Keratinocyte (primary cell): ENCODE measurements around the gene SLC2A11. TPM values are rescaled to one million over a fixed set of nuclear protein-coding genes. Genes with fewer than 3 reads are reported as not detected.
A peak's percentile ranks its signal among the peaks of the same experiment; 100 is the strongest.

ENCODE experiments used
- DNase-seq: peaks from one replicate; pipeline ENCODE4 v3.0.0-alpha.2; 2011; ENCODE audit warnings: low read depth, missing footprints, low spot score
- FAIRE-seq: peaks from 2 replicates; lab custom pipeline; 2011; peaks lifted over from hg19 to GRCh38; lab: Jason Lieb, UNC
- H2AFZ ChIP-seq: 2 replicates; pipeline ENCODE4 v1.6.0; 2012; ENCODE audit warnings: low read length, control low read depth, inconsistent platforms; ENCODE audit not compliant: control insufficient read depth
- H3K27ac ChIP-seq: 2 replicates; pipeline ENCODE4 v1.5.1; 2011; ENCODE audit warnings: low read length; ENCODE audit not compliant: control insufficient read depth, insufficient read depth
- H3K27me3 ChIP-seq: 3 replicates; pipeline ENCODE4 v1.6.0; 2011; ENCODE audit warnings: low read length; ENCODE audit not compliant: control insufficient read depth, insufficient read depth; ENCODE audit errors: extremely low read depth
- H3K36me3 ChIP-seq, 2 experiments: 2 replicates in 1 of 2; 3 replicates in 1 of 2; pipeline ENCODE4 v1.5.1; 2011; ENCODE audit warnings: low read length in 2 of 2, mild to moderate bottlenecking in 1 of 2; ENCODE audit not compliant: control insufficient read depth in 2 of 2, insufficient read depth in 2 of 2; ENCODE audit errors: extremely low read depth in 1 of 2
- H3K4me1 ChIP-seq: 3 replicates; pipeline ENCODE4 v1.5.1; 2011; ENCODE audit warnings: low read length; ENCODE audit not compliant: control insufficient read depth, insufficient read depth; ENCODE audit errors: extremely low read depth
- H3K4me2 ChIP-seq: 3 replicates; pipeline ENCODE4 v1.6.0; 2011; ENCODE audit warnings: low read depth, low read length; ENCODE audit not compliant: control insufficient read depth, insufficient read depth; ENCODE audit errors: extremely low read depth
- H3K4me3 ChIP-seq, 3 experiments: fragments of 200-600 bp in 1 of 3; sonication (generic) in 1 of 3; 2 replicates in 2 of 3; 3 replicates in 1 of 3; pipeline ENCODE4 v1.5.1; 2011 to 2016; ENCODE audit warnings: low read length in 3 of 3, mild to moderate bottlenecking in 3 of 3, control low read depth in 2 of 3, inconsistent platforms in 1 of 3, low read depth in 1 of 3, mixed read lengths in 1 of 3, mixed run types in 1 of 3, moderate library complexity in 1 of 3; ENCODE audit not compliant: control insufficient read depth in 2 of 3, insufficient read depth in 2 of 3; ENCODE audit errors: extremely low read depth in 1 of 3
- H3K79me2 ChIP-seq: 2 replicates; pipeline ENCODE4 v1.6.0; 2012; ENCODE audit warnings: low read length; ENCODE audit not compliant: control insufficient read depth, insufficient read depth
- H3K9ac ChIP-seq: 3 replicates; pipeline ENCODE4 v1.6.0; 2011; ENCODE audit warnings: low read length; ENCODE audit not compliant: control insufficient read depth, insufficient read depth; ENCODE audit errors: extremely low read depth
- H3K9me1 ChIP-seq: 3 replicates; pipeline ENCODE4 v1.6.0; 2011; ENCODE audit warnings: low read length; ENCODE audit not compliant: control insufficient read depth, insufficient read depth; ENCODE audit errors: extremely low read depth
- H3K9me3 ChIP-seq: 2 replicates; pipeline ENCODE4 v1.5.1; 2012; ENCODE audit warnings: low read depth, low read length; ENCODE audit not compliant: control insufficient read depth
- H4K20me1 ChIP-seq: 3 replicates; pipeline ENCODE4 v1.6.0; 2011; ENCODE audit warnings: low read length; ENCODE audit not compliant: control insufficient read depth, insufficient read depth; ENCODE audit errors: extremely low read depth
- CTCF ChIP-seq, 3 experiments: IDR thresholded peaks in 1 of 3; conservative IDR thresholded peaks in 1 of 3; optimal IDR thresholded peaks in 1 of 3; 2 replicates in 2 of 3; 3 replicates in 1 of 3; pipeline versions ENCODE3 to v1.5.1; 2011; ENCODE audit warnings: low read length in 3 of 3, mild to moderate bottlenecking in 3 of 3, moderate library complexity in 2 of 3, control low read depth in 1 of 3, inconsistent platforms in 1 of 3; ENCODE audit not compliant: insufficient read depth in 2 of 3; ENCODE audit errors: extremely low read depth in 1 of 3
- EZH2 ChIP-seq: IDR thresholded peaks from one replicate; pipeline ENCODE4 v1.6.1; 2012; ENCODE audit warnings: inconsistent platforms, mild to moderate bottlenecking, low read length, moderate library complexity
- dilution Hi-C: fragments of 300-500 bp; cut with MboI; formaldehyde crosslinking; loops from one replicate; pipeline ENCODE4 v1.7.0; 2020; ENCODE audit warnings: low sequenced_read_pairs; ENCODE audit not compliant: extremely low pct_ligation_motif_present
- polyA plus RNA-seq, 5 experiments: library from polyadenylated mRNA; depleted of rRNA in 3 of 5; stranded (reverse) in 3 of 5; stranded (forward) in 1 of 5; unstranded in 1 of 5; fragments of >200 nt; gene quantifications; 1 replicate in 1 of 5; 2 replicates in 3 of 5; 3 replicates in 1 of 5; pipeline versions ENCODE4 v1.2.1 to v1.2.3, GENCODE V29; 2011 to 2012; ENCODE audit warnings: missing spikeins in 2 of 5, low read depth in 1 of 5, low replicate concordance in 1 of 5

SLC2A11 gene
- polyA plus RNA-seq, 1 donor (not counting 4 experiments of a cell fraction or from before 2014, with no cell fraction given) = 6.0 TPM

DNA sequence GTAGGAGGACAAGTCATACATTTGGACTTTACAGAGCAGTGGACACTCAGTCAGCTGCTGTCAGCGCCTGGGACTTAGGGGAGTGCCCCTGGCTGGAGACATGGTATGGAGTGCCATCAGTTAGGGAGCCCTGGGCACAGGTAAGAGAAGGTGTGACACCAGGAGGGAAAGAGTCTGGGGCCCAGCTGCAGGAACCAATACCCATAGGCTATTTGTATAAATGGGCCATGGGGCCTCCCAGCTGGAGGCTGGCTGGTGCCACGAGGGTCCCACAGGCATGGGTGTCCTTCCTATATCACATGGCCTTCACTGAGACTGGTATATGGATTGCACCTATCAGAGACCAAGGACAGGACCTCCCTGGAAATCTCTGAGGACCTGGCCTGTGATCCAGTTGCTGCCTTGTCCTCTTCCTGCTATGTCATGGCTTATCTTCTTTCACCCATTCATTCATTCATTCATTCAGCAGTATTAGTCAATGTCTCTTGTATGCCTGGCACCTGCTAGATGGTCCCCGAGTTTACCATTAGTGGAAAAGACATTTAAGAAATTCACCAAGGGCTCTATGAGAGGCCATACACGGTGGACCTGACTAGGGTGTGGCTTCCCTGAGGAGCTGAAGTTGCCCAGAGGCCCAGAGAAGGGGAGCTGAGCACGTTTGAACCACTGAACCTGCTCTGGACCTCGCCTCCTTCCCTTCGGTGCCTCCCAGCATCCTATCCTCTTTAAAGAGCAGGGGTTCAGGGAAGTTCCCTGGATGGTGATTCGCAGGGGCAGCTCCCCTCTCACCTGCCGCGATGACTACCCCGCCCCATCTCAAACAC is 35.7 kb downstream of the SLC2A11 start:
- no peaks in the 10 kb centered on the region for H3K9me3 ChIP-seq
- peaks cover 19% of the 10 kb centered on the region for H3K79me2 ChIP-seq
- H3K27me3 ChIP-seq = no peaks in the 10 kb centered on the region
- FAIRE-seq (no peak), DNase-seq (no peak)
- H3K4me1 ChIP-seq = peaks cover 18% of the 10 kb centered on the region
- H4K20me1 ChIP-seq = peaks cover 6% of the 10 kb centered on the region
- H3K27ac ChIP-seq = peak overlapping the region; percentile 81
- dilution Hi-C loops = no loop called here
- peak overlapping the region; percentile 88 for H3K9ac ChIP-seq
- peaks cover 19 to 23% of the 10 kb centered on the region in 2 experiments for H3K36me3 ChIP-seq
- H3K4me2 ChIP-seq = peak overlapping the region; percentile 77
- H2AFZ ChIP-seq = peak overlapping the region; percentile 88
- H3K9me1 ChIP-seq = no peaks in the 10 kb centered on the region
- TF ChIP-seq CTCF (optimal IDR thresholded peaks at IDR 0.05 in 1 of 3, IDR thresholded peaks at IDR 0.05 in 1 of 3, conservative IDR thresholded peaks at IDR 0.05 in 1 of 3; ENCODE audit: extremely low read depth in 1 of 3, insufficient read depth in 2 of 3, low read length in 3 of 3) = no peak
- TF ChIP-seq EZH2 = no peak
- H3K4me3 ChIP-seq = peak overlapping the region; percentile 72 to 84 (median 82)

DNA sequence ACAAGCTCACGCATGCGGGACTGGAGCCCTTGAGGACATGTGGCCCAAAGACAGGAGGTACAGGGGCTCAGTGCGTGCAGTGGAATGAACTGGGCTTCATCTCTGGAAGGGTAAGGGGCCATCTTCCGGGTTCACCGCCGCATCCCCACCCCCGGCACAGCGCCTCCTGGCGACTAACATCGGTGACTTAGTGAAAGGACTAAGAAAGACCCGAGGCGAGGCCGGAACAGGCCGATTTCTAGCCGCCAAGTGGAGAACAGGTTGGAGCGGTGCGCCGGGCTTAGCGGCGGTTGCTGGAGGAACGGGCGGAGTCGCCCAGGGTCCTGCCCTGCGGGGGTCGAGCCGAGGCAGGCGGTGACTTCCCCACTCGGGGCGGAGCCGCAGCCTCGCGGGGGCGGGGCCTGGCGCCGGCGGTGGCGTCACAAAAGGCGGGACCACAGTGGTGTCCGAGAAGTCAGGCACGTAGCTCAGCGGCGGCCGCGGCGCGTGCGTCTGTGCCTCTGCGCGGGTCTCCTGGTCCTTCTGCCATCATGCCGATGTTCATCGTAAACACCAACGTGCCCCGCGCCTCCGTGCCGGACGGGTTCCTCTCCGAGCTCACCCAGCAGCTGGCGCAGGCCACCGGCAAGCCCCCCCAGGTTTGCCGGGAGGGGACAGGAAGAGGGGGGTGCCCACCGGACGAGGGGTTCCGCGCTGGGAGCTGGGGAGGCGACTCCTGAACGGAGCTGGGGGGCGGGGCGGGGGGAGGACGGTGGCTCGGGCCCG is 36.5 kb downstream of the SLC2A11 start, which contains the start of gene MIF:
Gene MIF (plus strand): TSS at position 439 of the 765 bp plus-strand sequence. CDS start 92 bp downstream, at position 531.
- peaks cover 15% of the 10 kb centered on the region for H3K4me1 ChIP-seq
- no peaks in the 10 kb centered on the region for H3K9me3 ChIP-seq
- H4K20me1 ChIP-seq = peaks cover 6% of the 10 kb centered on the region
- H3K4me2 ChIP-seq = peak within 1 kb of the TSS; percentile 83
- no peaks in the 10 kb centered on the region for H3K9me1 ChIP-seq
- peaks cover 19% of the 10 kb centered on the region for H3K79me2 ChIP-seq
- dilution Hi-C loops = no loop called here
- peak within 1 kb of the TSS; percentile 72 to 84 (median 82) for H3K4me3 ChIP-seq
- no peaks in the 10 kb centered on the region for H3K27me3 ChIP-seq
- H2AFZ ChIP-seq = peak within 1 kb of the TSS; percentile 88
- peak within 1 kb of the TSS; percentile 81 for H3K27ac ChIP-seq
- TF ChIP-seq EZH2 = no peak
- TF ChIP-seq CTCF (optimal IDR thresholded peaks at IDR 0.05 in 1 of 3, IDR thresholded peaks at IDR 0.05 in 1 of 3, conservative IDR thresholded peaks at IDR 0.05 in 1 of 3; ENCODE audit: extremely low read depth in 1 of 3, insufficient read depth in 2 of 3, low read length in 3 of 3) = peak; percentile 77 to 93 (median 81)
- peaks cover 19 to 23% of the 10 kb centered on the region in 2 experiments for H3K36me3 ChIP-seq
- H3K9ac ChIP-seq = peak within 1 kb of the TSS; percentile 88
- DNase-seq (peak; percentile 72), FAIRE-seq (no peak)
